GM12891 (cell line): ENCODE measurements around the gene ACSS2.

Experiments used
- POLR2A ChIP-seq: IDR thresholded peaks from 2 replicates; pipeline ENCODE4 v1.6.1; 2011; ENCODE audit warnings: low read depth, low read length, control low read depth
- POLR2AphosphoS5 ChIP-seq: IDR thresholded peaks from 2 replicates; pipeline ENCODE4 v1.6.1; 2011; ENCODE audit warnings: low read depth, low read length, control low read depth

- no peak for TF ChIP-seq POLR2A
- TF ChIP-seq POLR2AphosphoS5 = no peak
Measured at GRCh38 chr20:34886122-34886521, 9.7 kb downstream of the ACSS2 start.
